Body of pancreas (tissue), 4 donors: Measurements from ENCODE around the gene C2orf76.

Source experiments
- POLR2A ChIP-seq, 3 donors: fragments of 450-650 bp; IDR thresholded peaks; one replicate each; pipeline ENCODE4 v1.6.1; 2016; ENCODE audit warnings: antibody characterized with exemption in 3 of 3, mild to moderate bottlenecking in 2 of 3
- TF ChIP-seq, protein P1 (sequence below), 7 experiments: fragments of 450-650 bp in 4 of 7; fragments of 200-600 bp in 3 of 7; sonication (generic) in 3 of 7; IDR thresholded peaks; one replicate each; pipeline ENCODE4 v1.5.1; 2016 to 2019; ENCODE audit warnings: antibody characterized with exemption in 7 of 7

DNA sequence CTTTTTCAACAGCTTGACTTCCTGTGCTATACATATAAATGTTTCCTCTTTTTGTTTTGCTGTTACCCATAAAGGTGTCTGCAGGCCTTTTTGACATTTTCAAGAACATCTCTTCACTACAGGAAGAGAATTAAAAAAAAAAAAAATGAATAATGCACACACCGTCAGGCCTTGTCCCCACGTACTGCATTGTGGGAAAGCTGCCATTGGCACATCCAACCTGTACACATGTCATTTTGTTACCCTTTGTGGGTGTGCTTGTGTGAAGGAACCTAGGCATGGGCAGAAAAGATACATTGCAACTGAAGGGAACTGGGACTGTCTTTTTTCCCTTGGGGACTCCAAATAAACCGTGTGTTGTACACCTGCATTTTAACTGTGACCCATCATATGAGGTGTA lies 48.3 kb upstream of the C2orf76 start:
- no peak for TF ChIP-seq POLR2A (IDR thresholded peaks at IDR 0.05)
- TF ChIP-seq, protein P1, sequence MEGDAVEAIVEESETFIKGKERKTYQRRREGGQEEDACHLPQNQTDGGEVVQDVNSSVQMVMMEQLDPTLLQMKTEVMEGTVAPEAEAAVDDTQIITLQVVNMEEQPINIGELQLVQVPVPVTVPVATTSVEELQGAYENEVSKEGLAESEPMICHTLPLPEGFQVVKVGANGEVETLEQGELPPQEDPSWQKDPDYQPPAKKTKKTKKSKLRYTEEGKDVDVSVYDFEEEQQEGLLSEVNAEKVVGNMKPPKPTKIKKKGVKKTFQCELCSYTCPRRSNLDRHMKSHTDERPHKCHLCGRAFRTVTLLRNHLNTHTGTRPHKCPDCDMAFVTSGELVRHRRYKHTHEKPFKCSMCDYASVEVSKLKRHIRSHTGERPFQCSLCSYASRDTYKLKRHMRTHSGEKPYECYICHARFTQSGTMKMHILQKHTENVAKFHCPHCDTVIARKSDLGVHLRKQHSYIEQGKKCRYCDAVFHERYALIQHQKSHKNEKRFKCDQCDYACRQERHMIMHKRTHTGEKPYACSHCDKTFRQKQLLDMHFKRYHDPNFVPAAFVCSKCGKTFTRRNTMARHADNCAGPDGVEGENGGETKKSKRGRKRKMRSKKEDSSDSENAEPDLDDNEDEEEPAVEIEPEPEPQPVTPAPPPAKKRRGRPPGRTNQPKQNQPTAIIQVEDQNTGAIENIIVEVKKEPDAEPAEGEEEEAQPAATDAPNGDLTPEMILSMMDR (IDR thresholded peaks at IDR 0.05), result no peak
